Neural cell (in vitro differentiated cells): ENCODE measurements around the gene LRRFIP2.

Source experiments
- CTCF ChIP-seq: fragments of 450-650 bp; IDR thresholded peaks from 2 replicates; pipeline ENCODE4 v1.5.1; 2014; ENCODE audit warnings: antibody characterized with exemption, mild to moderate bottlenecking, moderate library complexity; ENCODE audit not compliant: poor library complexity, severe bottlenecking
- EP300 ChIP-seq: fragments of 450-650 bp; conservative IDR thresholded peaks from 2 replicates; pipeline ENCODE4 v1.6.1; 2014; ENCODE audit warnings: antibody characterized with exemption, mild to moderate bottlenecking, moderate library complexity; ENCODE audit not compliant: poor library complexity, severe bottlenecking
- MXI1 ChIP-seq: fragments of 450-650 bp; conservative IDR thresholded peaks from 2 replicates; pipeline ENCODE4 v1.6.1; 2014; ENCODE audit warnings: antibody characterized with exemption, mild to moderate bottlenecking; ENCODE audit not compliant: poor library complexity, severe bottlenecking
- POLR2AphosphoS5 ChIP-seq: IDR thresholded peaks from 2 replicates; pipeline ENCODE4 v1.6.1; 2012

GRCh38 chr3:37039161-37039846 lies 135.1 kb downstream of the LRRFIP2 start:
- no peak for TF ChIP-seq CTCF
- TF ChIP-seq EP300: no peak
- no peak for TF ChIP-seq MXI1
- TF ChIP-seq POLR2AphosphoS5: no peak
